SK-N-SH (cell line): ENCODE measurements around the gene LRGUK. TPM values are rescaled to one million over a fixed set of nuclear protein-coding genes. Genes with fewer than 3 reads are reported as not detected.

Experiments used
- CTCF ChIA-PET: fragments of 300-600, 350-600 bp; formaldehyde crosslinking; extraction: SDS; loops from one replicate; lab custom pipeline; 2021; lab: Yijun Ruan, JAX
- POLR2A ChIA-PET: fragments of 350-600 bp; sonication (Branson Sonifier 250); formaldehyde crosslinking; extraction: SDS; loops from one replicate; lab custom pipeline; 2020; ENCODE audit warnings: antibody characterized with exemption, inconsistent platforms; lab: Yijun Ruan, JAX
- DNase-seq: peaks from one replicate; pipeline ENCODE4 v3.0.0; 2012
- H2AFZ ChIP-seq: fragments of 200-600 bp; sonication (generic); 2 replicates; pipeline ENCODE4 v1.8.1; 2016; ENCODE audit warnings: antibody characterized with exemption, mild to moderate bottlenecking, low read depth
- H3F3A ChIP-seq: fragments of 200-600 bp; sonication (generic); replicated peaks from 2 replicates; pipeline ENCODE3; 2016; ENCODE audit warnings: antibody characterized with exemption, mild to moderate bottlenecking; ENCODE audit not compliant: insufficient read depth
- H3K27ac ChIP-seq, 2 experiments: fragments of 200-500 bp in 1 of 2; fragments of 200-600 bp in 1 of 2; sonication (Bioruptor generic) in 1 of 2; sonication (generic), shearing (Covaris generic) in 1 of 2; 2 replicates each; pipeline versions ENCODE4 v1.5.1 to v1.6.1; 2014 to 2016; ENCODE audit warnings: low read depth in 2 of 2, inconsistent platforms in 1 of 2, low read length in 1 of 2, mild to moderate bottlenecking in 1 of 2, mixed read lengths in 1 of 2
- H3K27me3 ChIP-seq: fragments of 200-600 bp; sonication (generic), shearing (Covaris generic); 2 replicates; pipeline ENCODE4 v1.6.1; 2016; ENCODE audit warnings: mixed run types; ENCODE audit not compliant: insufficient read depth
- H3K36me3 ChIP-seq, 2 experiments: fragments of 200-500 bp in 1 of 2; fragments of 200-600 bp in 1 of 2; sonication (Bioruptor generic) in 1 of 2; sonication (generic) in 1 of 2; replicated peaks in 1 of 2; 2 replicates each; pipeline versions ENCODE3 to v1.5.1; 2014 to 2016; ENCODE audit warnings: low read length in 1 of 2, mild to moderate bottlenecking in 1 of 2; ENCODE audit not compliant: insufficient read depth in 2 of 2, control insufficient read depth in 1 of 2
- H3K4me1 ChIP-seq, 2 experiments: fragments of 200-500 bp in 1 of 2; fragments of 200-600 bp in 1 of 2; sonication (Bioruptor generic) in 1 of 2; sonication (generic), shearing (Covaris generic) in 1 of 2; 2 replicates each; pipeline versions ENCODE4 v1.5.1 to v1.6.1; 2014 to 2016; ENCODE audit warnings: low read depth in 1 of 2, low read length in 1 of 2, mixed run types in 1 of 2; ENCODE audit not compliant: insufficient read depth in 2 of 2, control insufficient read depth in 1 of 2
- H3K4me2 ChIP-seq: fragments of 200-600 bp; sonication (generic), shearing (Covaris generic); 2 replicates; pipeline ENCODE4 v1.6.1; 2017; ENCODE audit warnings: mixed run types
- H3K4me3 ChIP-seq, 2 experiments: fragments of 200-500 bp in 1 of 2; fragments of 200-600 bp in 1 of 2; sonication (Bioruptor generic) in 1 of 2; sonication (generic), shearing (Covaris generic) in 1 of 2; 2 replicates each; pipeline versions ENCODE4 v1.5.1 to v1.8.1; 2014 to 2016; ENCODE audit warnings: low read depth in 2 of 2, inconsistent platforms in 1 of 2, low read length in 1 of 2, mild to moderate bottlenecking in 1 of 2, mixed read lengths in 1 of 2, moderate library complexity in 1 of 2
- H3K79me2 ChIP-seq: fragments of 200-600 bp; sonication (generic); 2 replicates; pipeline ENCODE4 v1.8.1; 2017; ENCODE audit warnings: mild to moderate bottlenecking; ENCODE audit not compliant: insufficient read depth
- H3K9ac ChIP-seq: fragments of 200-600 bp; sonication (generic); 2 replicates; pipeline ENCODE4 v1.6.1; 2017; ENCODE audit warnings: mixed run types
- H3K9me2 ChIP-seq: fragments of 200-600 bp; sonication (generic); 2 replicates; pipeline ENCODE4 v1.6.1; 2017; ENCODE audit warnings: mixed run types
- H3K9me3 ChIP-seq: fragments of 200-600 bp; sonication (generic); 2 replicates; pipeline ENCODE4 v1.6.1; 2017; ENCODE audit warnings: mixed run types, mild to moderate bottlenecking, moderate library complexity
- H4K20me1 ChIP-seq: fragments of 200-600 bp; sonication (generic); 2 replicates; pipeline ENCODE4 v1.6.1; 2017; ENCODE audit warnings: mild to moderate bottlenecking, mixed run types; ENCODE audit not compliant: insufficient read depth
- EP300 ChIP-seq, 2 experiments: IDR thresholded peaks; 2 replicates each; pipeline versions ENCODE4 v1.4.0 to v1.6.1; 2012; ENCODE audit warnings: borderline replicate concordance in 1 of 2, low read depth in 1 of 2, low read length in 1 of 2
- GABPA ChIP-seq: IDR thresholded peaks from 2 replicates; pipeline ENCODE4 v1.4.0; 2012; ENCODE audit warnings: low read depth, mild to moderate bottlenecking
- GATA2 ChIP-seq: sonication (generic); formaldehyde crosslinking; IDR thresholded peaks from 2 replicates; pipeline ENCODE4 v1.5.0; 2020; ENCODE audit warnings: mild to moderate bottlenecking, missing genetic modification reagents
- JUND ChIP-seq: IDR thresholded peaks from 2 replicates; pipeline ENCODE4 v1.4.0; 2012
- MXI1 ChIP-seq: IDR thresholded peaks from 2 replicates; pipeline ENCODE4 v1.6.1; 2012; ENCODE audit warnings: mild to moderate bottlenecking, low read depth, low read length, improper control_type of control experiment
- RAD21 ChIP-seq: IDR thresholded peaks from 2 replicates; pipeline ENCODE4 v1.6.1; 2012; ENCODE audit warnings: mild to moderate bottlenecking, low read length
- RCOR1 ChIP-seq: fragments of 150-350 bp; IDR thresholded peaks from 2 replicates; pipeline ENCODE4 v1.6.1; 2017; ENCODE audit warnings: antibody characterized with exemption, low read length
- REST ChIP-seq: IDR thresholded peaks from 2 replicates; pipeline ENCODE4 v1.6.1; 2012; ENCODE audit warnings: mild to moderate bottlenecking, low read depth, low read length, moderate library complexity
- RFX5 ChIP-seq: IDR thresholded peaks from 2 replicates; pipeline ENCODE4 v1.6.1; 2012; ENCODE audit warnings: mild to moderate bottlenecking, improper control_type of control experiment, low read length
- SIN3A ChIP-seq: IDR thresholded peaks from 2 replicates; pipeline ENCODE4 v1.6.1; 2012; ENCODE audit warnings: low read depth, mild to moderate bottlenecking, low read length, moderate library complexity, borderline replicate concordance
- TAF1 ChIP-seq: IDR thresholded peaks from 2 replicates; pipeline ENCODE4 v1.6.1; 2012; ENCODE audit warnings: low read depth, mild to moderate bottlenecking, low read length, moderate library complexity, borderline replicate concordance
- TCF12 ChIP-seq: IDR thresholded peaks from 2 replicates; pipeline ENCODE4 v1.4.0; 2012
- USF1 ChIP-seq: IDR thresholded peaks from 2 replicates; pipeline ENCODE4 v1.4.0; 2012; ENCODE audit warnings: low read depth, borderline replicate concordance
- USF2 ChIP-seq: fragments of 150-350 bp; IDR thresholded peaks from 2 replicates; pipeline ENCODE4 v1.6.1; 2017; ENCODE audit warnings: antibody characterized with exemption, low read length, low read depth, borderline replicate concordance
- WGBS: methylation state at CpG from one replicate; pipeline ENCODE4 v1.1.6; 2017; ENCODE audit warnings: low lambda C conversion rate; 5-methylcytosine and 5-hydroxymethylcytosine counted together
- polyA plus RNA-seq, 3 experiments: library from polyadenylated mRNA; depleted of rRNA; stranded (reverse); fragments of >200 nt; gene quantifications; 2 replicates each; pipeline ENCODE4 v1.2.3, GENCODE V29; 2012

LRGUK gene
- polyA plus RNA-seq, 1 of the 3 experiments (the other 2 are of a cell fraction) = 1.5 TPM

- CTCF ChIA-PET = interaction anchor here (1.0 to 4.0 kb wide), 4 partner anchors 8 to 267 kb away, joined by 3 to 26 read pairs (median 4); no protein-coding TSS in a partner anchor
- no peaks in the 10 kb centered on the region for H3F3A ChIP-seq
- no peaks in the 10 kb centered on the region for H3K27me3 ChIP-seq
- POLR2A ChIA-PET = no interaction called here
- TF ChIP-seq USF2 (no peak), EP300 (IDR thresholded peaks at IDR 0.05; ENCODE audit: borderline replicate concordance in 1 of 2, low read depth in 1 of 2, low read length in 1 of 2) (no peak), GATA2 (CRISPR knock-in tag) (no peak), TAF1 (no peak), JUND (no peak), SIN3A (no peak), USF1 (no peak)
- no peaks in the 10 kb centered on the region; a peak in 1 of 4 replicates for H3K4me1 ChIP-seq
- no peak overlapping the region for H2AFZ ChIP-seq
- H3K27ac ChIP-seq = no peak overlapping the region
- no peaks in the 10 kb centered on the region for H3K79me2 ChIP-seq
- no peak overlapping the region for H3K9ac ChIP-seq
- WGBS = 48% methylated on average over 3 of the region's 3 CpGs
- H4K20me1 ChIP-seq = no peaks in the 10 kb centered on the region
- no peaks in the 10 kb centered on the region for H3K9me2 ChIP-seq
- H3K4me3 ChIP-seq = no peak overlapping the region
- DNase-seq = no peak
- peaks cover 10% of the 10 kb centered on the region for H3K9me3 ChIP-seq
- peaks cover 0 to 4% of the 10 kb centered on the region in 2 experiments for H3K36me3 ChIP-seq
- no peak overlapping the region for H3K4me2 ChIP-seq
Measured at GRCh38 chr7:134153493-134154136, 26.5 kb downstream of the LRGUK start.

- Histone ChIP-seq H3K79me2 (no peaks in the 10 kb centered on the region), H3K36me3 (peaks cover 0 to 2% of the 10 kb centered on the region in 2 experiments), H3K27ac (no peak overlapping the region), H3K9me3 (peaks cover 10% of the 10 kb centered on the region), H3K4me1 (no peaks in the 10 kb centered on the region; a peak in 1 of 4 replicates), H3K4me2 (no peak overlapping the region)
- ChIA-PET POLR2A (no interaction called here), CTCF (interaction anchor here (1.0 to 4.0 kb wide), 5 partner anchors 9 to 266 kb away, joined by 3 to 26 read pairs (median 4); no protein-coding TSS in a partner anchor)
- WGBS = 60% methylated on average over 2 of the region's 2 CpGs
- no peak for TF ChIP-seq TAF1
- TF ChIP-seq, all 33 proteins: peak for 0
- no peak overlapping the region for H3K9ac ChIP-seq
- no peaks in the 10 kb centered on the region for H3K27me3 ChIP-seq
- no peak for DNase-seq
- no peak overlapping the region for H2AFZ ChIP-seq
- no peaks in the 10 kb centered on the region for H4K20me1 ChIP-seq
- H3K9me2 ChIP-seq = no peaks in the 10 kb centered on the region
- H3F3A ChIP-seq = no peaks in the 10 kb centered on the region
- H3K4me3 ChIP-seq = no peak overlapping the region
Measured at GRCh38 chr7:134154581-134155130, 27.5 kb downstream of the LRGUK start.

- 57% methylated on average over 2 of the region's 2 CpGs for WGBS
- no peak overlapping the region for H3K27ac ChIP-seq
- no peaks in the 10 kb centered on the region for H3K9me2 ChIP-seq
- H2AFZ ChIP-seq = no peak overlapping the region
- peaks cover 10% of the 10 kb centered on the region for H3K9me3 ChIP-seq
- H3K4me2 ChIP-seq = no peak overlapping the region
- no peaks in the 10 kb centered on the region for H3K79me2 ChIP-seq
- CTCF ChIA-PET = interaction anchor here (1.0 to 4.0 kb wide), 2 partner anchors 14 to 26 kb away, joined by 3 to 26 read pairs; no protein-coding TSS in a partner anchor
- H3K4me3 ChIP-seq = no peak overlapping the region
- H3K27me3 ChIP-seq = no peaks in the 10 kb centered on the region
- no peak overlapping the region for H3K9ac ChIP-seq
- H3F3A ChIP-seq = no peaks in the 10 kb centered on the region
- DNase-seq = no peak
- POLR2A ChIA-PET = no interaction called here
- H3K4me1 ChIP-seq = no peaks in the 10 kb centered on the region; a peak in 1 of 4 replicates
- no peaks in the 10 kb centered on the region for H3K36me3 ChIP-seq
- no peaks in the 10 kb centered on the region for H4K20me1 ChIP-seq
- TF ChIP-seq MXI1 = no peak
- no peak for TF ChIP-seq TCF12
- no peak for TF ChIP-seq EP300 (IDR thresholded peaks at IDR 0.05; ENCODE audit: borderline replicate concordance in 1 of 2, low read depth in 1 of 2, low read length in 1 of 2)
- TF ChIP-seq RAD21 = no peak
- no peak for TF ChIP-seq USF1
- no peak for TF ChIP-seq RFX5
- no peak for TF ChIP-seq REST
- no peak for TF ChIP-seq GABPA
- no peak for TF ChIP-seq RCOR1
Measured at GRCh38 chr7:134155206-134155605, 28.1 kb downstream of the LRGUK start.
